ENCODE results near the gene ANAPC2.

GRCh38 chr9:137195525-137196220 is 7.3 kb upstream of the ANAPC2 start:
- no peak for TF ChIP-seq CTCF (IDR thresholded peaks at IDR 0.05)
- no peak for TF ChIP-seq POLR2AphosphoS5 (IDR thresholded peaks at IDR 0.05; ENCODE audit: low read depth, low read length)
- TF ChIP-seq TCF7L2 (IDR thresholded peaks at IDR 0.05; ENCODE audit: low read depth, low read length): no peak

Data from Panc1 (cell line).